AG08396 (cell line): ENCODE data around the gene PGGHG.

Experiments
- DNase-seq: peaks from one replicate; pipeline ENCODE4 v3.0.0; 2012; ENCODE audit warnings: low spot score, mixed read lengths

Gene PGGHG

GRCh38 chr11:269146-269890 is 19.6 kb upstream of the PGGHG start:
- DNase-seq: no peak

- DNase-seq: no peak
These were observed 18.2 kb upstream of the PGGHG start for GRCh38 chr11:270451-271318.

GRCh38 chr11:271319-271715 is 17.6 kb upstream of the PGGHG start:
- DNase-seq: no peak

- DNase-seq: no peak
These were observed 16.6 kb upstream of the PGGHG start for GRCh38 chr11:272195-272930.

GRCh38 chr11:272931-273198 is 16.1 kb upstream of the PGGHG start:
- no peak for DNase-seq

- DNase-seq: no peak
These were observed 12.7 kb upstream of the PGGHG start for GRCh38 chr11:276219-276618.

- no peak for DNase-seq
These were observed 10.7 kb upstream of the PGGHG start, which contains the start of gene NLRP6 for GRCh38 chr11:278001-278951. TSS of gene NLRP6 (plus strand) at chr11:278407. CDS start at chr11:278570, 163 bp downstream.

- no peak for DNase-seq
These were observed 9.6 kb upstream of the PGGHG start for GRCh38 chr11:279040-279965.

GRCh38 chr11:279966-280705 is 8.8 kb upstream of the PGGHG start:
- peak; percentile 61 for DNase-seq

- no peak for DNase-seq
These were observed 8.0 kb upstream of the PGGHG start for GRCh38 chr11:280706-281485.

- no peak for DNase-seq
These were observed 7.3 kb upstream of the PGGHG start for GRCh38 chr11:281486-282161.

- no peak for DNase-seq
These were observed 6.8 kb upstream of the PGGHG start for GRCh38 chr11:282171-282570.

GRCh38 chr11:282630-283360 is 6.1 kb upstream of the PGGHG start:
- no peak for DNase-seq

GRCh38 chr11:283405-284104 is 5.4 kb upstream of the PGGHG start:
- no peak for DNase-seq

- no peak for DNase-seq
These were observed 4.6 kb upstream of the PGGHG start for GRCh38 chr11:284105-285020.
